PFSK-1 (cell line): ENCODE data around the gene BCAS4.

Source experiments
- POLR2AphosphoS5 ChIP-seq: IDR thresholded peaks from 2 replicates; pipeline ENCODE4 v1.6.1; 2012; ENCODE audit warnings: low read depth, mild to moderate bottlenecking, control low read depth, low read length, moderate library complexity
- TAF1 ChIP-seq: IDR thresholded peaks from 2 replicates; pipeline ENCODE4 v1.6.1; 2012; ENCODE audit warnings: low read length, control low read depth, borderline replicate concordance; ENCODE audit not compliant: insufficient read depth

DNA sequence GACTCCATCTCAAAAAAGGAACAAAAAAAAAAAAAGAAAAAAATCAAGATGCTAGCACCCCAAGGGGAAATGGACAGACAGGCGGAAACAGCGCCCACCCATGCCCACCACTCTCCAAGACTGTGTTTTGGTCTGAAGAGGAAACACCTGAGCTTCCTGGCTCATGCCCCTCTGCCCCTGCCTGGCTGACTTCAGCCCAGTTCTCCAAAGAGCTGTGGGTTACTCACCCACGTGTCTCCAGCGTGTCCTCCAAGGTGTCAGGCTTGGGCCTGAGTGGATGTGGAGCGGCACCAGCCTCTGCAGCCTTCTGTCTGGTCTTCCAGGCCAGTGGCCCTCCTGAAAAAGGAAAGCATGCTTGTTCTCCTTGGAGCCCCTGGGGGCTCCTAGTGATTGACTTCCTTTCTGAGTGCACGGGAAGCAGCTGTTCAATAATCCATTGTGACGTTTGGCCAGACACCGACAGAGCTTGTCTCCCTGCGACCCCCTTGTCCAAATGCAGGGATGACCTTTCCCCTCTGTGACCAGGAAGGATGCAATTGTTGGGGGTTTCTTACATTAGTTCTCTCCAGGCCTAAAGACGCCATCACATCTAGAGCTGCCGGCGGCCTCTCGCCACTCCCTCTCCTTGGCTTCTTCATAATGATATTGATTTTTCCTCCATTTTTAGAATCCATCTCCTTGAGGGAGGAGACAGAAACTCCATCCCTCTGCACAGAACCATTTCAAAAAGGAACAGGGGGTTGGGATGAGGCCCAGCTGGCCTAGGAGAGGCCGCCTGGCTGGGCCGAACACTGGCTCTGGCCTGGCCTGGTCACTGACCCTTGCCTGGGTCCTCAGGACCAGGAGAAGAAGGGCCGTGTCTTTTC lies 77.9 kb downstream of the BCAS4 start:
- TF ChIP-seq POLR2AphosphoS5 = no peak
- TF ChIP-seq TAF1 = no peak
